Activated CD4-positive, alpha-beta T cell treated with anti-CD3 and anti-CD28 coated beads for 4 hours (primary cell): Measurements from ENCODE around the gene CD300E.

Source experiments
- DNase-seq, 2 donors: peaks; one replicate each; pipeline ENCODE4 v3.0.0-alpha.2; 2020

CD300E gene

DNA sequence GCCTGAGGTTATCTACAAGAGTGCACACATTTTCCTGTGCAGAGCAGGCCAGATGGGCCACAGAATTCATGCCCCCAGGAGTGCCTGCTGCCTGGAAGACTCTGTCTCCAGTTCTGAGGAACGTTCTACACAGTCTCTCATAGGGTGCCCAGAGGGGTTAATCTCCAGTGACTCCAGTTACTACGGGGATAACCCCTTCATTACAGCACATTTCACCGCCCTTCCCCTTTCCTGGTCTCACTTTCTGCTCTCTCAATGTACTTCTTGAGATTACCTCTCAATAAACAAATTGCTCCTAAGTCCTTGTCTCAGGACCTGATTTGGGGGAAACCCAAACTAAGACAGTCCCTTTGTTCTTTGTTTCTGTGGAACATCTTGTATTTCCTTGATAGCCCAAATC is 62.0 kb downstream of the CD300E start:
- DNase-seq: no peak
